HepG2 (cell line): ENCODE results near the gene IL16. TPM values are rescaled to one million over a fixed set of nuclear protein-coding genes. Genes with fewer than 3 reads are reported as not detected.

Source experiments
- ARNT2 ChIP-seq: sonication (generic); formaldehyde crosslinking; IDR thresholded peaks from 2 replicates; pipeline ENCODE4 v1.8.0; 2022; ENCODE audit warnings: mild to moderate bottlenecking, low read depth, missing genetic modification reagents, moderate library complexity
- ATF1 ChIP-seq: IDR thresholded peaks from 2 replicates; pipeline ENCODE4 v1.6.1; 2016; ENCODE audit warnings: mild to moderate bottlenecking, control low read depth
- HNF1A ChIP-seq, 2 experiments: sonication (generic) in 1 of 2; formaldehyde crosslinking in 1 of 2; IDR thresholded peaks; 2 replicates each; pipeline versions ENCODE4 v1.4.0 to v1.6.1; 2016 to 2020; ENCODE audit warnings: borderline replicate concordance in 1 of 2, low read depth in 1 of 2, mild to moderate bottlenecking in 1 of 2, missing genetic modification reagents in 1 of 2
- ISX ChIP-seq: sonication (generic); formaldehyde crosslinking; conservative IDR thresholded peaks from 2 replicates; pipeline ENCODE4 v1.5.0; 2020; ENCODE audit warnings: missing genetic modification reagents
- SETDB1 ChIP-seq: sonication (generic); formaldehyde crosslinking; IDR thresholded peaks from 2 replicates; pipeline ENCODE4 v1.5.1; 2020; ENCODE audit warnings: missing genetic modification reagents, mild to moderate bottlenecking, borderline replicate concordance
- TEAD3 ChIP-seq: optimal IDR thresholded peaks from 2 replicates; pipeline ENCODE3; 2016; ENCODE audit warnings: borderline replicate concordance
- TOE1 ChIP-seq: sonication (generic); formaldehyde crosslinking; IDR thresholded peaks from 2 replicates; pipeline ENCODE4 v1.4.0; 2020; ENCODE audit warnings: mild to moderate bottlenecking, missing genetic modification reagents
- ZNF333 ChIP-seq: sonication (generic); formaldehyde crosslinking; IDR thresholded peaks from 2 replicates; pipeline ENCODE4 v1.4.0; 2020; ENCODE audit warnings: mild to moderate bottlenecking, missing genetic modification reagents, borderline replicate concordance
- ZNF432 ChIP-seq: sonication (generic); formaldehyde crosslinking; IDR thresholded peaks from 2 replicates; pipeline ENCODE4 v1.5.0; 2020; ENCODE audit warnings: missing genetic modification reagents, mild to moderate bottlenecking, borderline replicate concordance
- ZNF557 ChIP-seq: sonication (generic); formaldehyde crosslinking; IDR thresholded peaks from 2 replicates; pipeline ENCODE4 v1.4.0; 2020; ENCODE audit warnings: missing genetic modification reagents
- ZNF780A ChIP-seq: sonication (generic); formaldehyde crosslinking; IDR thresholded peaks from 2 replicates; pipeline ENCODE4 v1.8.0; 2022; ENCODE audit warnings: mild to moderate bottlenecking, missing genetic modification reagents, moderate library complexity
- ZNF891 ChIP-seq: sonication (generic); formaldehyde crosslinking; IDR thresholded peaks from 2 replicates; pipeline ENCODE4 v1.5.0; 2020; ENCODE audit warnings: mild to moderate bottlenecking, missing genetic modification reagents
- polyA plus RNA-seq, 8 experiments: library from polyadenylated mRNA; depleted of rRNA in 3 of 8; stranded (reverse) in 7 of 8; unstranded in 1 of 8; fragments of >200 nt; fragmentation: Illumina TruSeq in 4 of 8; extraction: Trizol in 4 of 8; gene quantifications; 2 replicates each; pipeline versions ENCODE4 v1.2.1 to v1.2.3, GENCODE V29; 2011 to 2016; ENCODE audit warnings: low read depth in 4 of 8, missing spikeins in 1 of 8, mixed read lengths in 1 of 8; ENCODE audit not compliant: insufficient read depth in 1 of 8
- total RNA-seq, 5 experiments: library from RNA; depleted of rRNA; stranded (reverse); fragments of >200 nt; fragmentation: Illumina TruSeq; extraction: Trizol; gene quantifications; 2 replicates each; pipeline ENCODE4 v1.2.3, GENCODE V29; 2016; ENCODE audit warnings: low read depth in 1 of 5
- TF ChIP-seq, protein P1 (sequence below): sonication (generic); formaldehyde crosslinking; IDR thresholded peaks from 2 replicates; pipeline ENCODE4 v1.4.0; 2020; ENCODE audit warnings: missing genetic modification reagents
- TF ChIP-seq, protein P2 (sequence below): sonication (generic); formaldehyde crosslinking; IDR thresholded peaks from 2 replicates; pipeline ENCODE4 v1.8.0; 2022; ENCODE audit warnings: missing genetic modification reagents, mild to moderate bottlenecking, inconsistent platforms, borderline replicate concordance

The IL16 gene
- total and polyA plus RNA-seq, 2 of the 13 experiments (the other 11 are each of a cell fraction or from before 2014, with no cell fraction given), result 0.03 TPM; not detected in 1

GRCh38 chr15:81323944-81324881 is 127.5 kb downstream of the IL16 start, which contains the start of gene STARD5 (continued):
- no peak for TF ChIP-seq TOE1 (CRISPR knock-in tag)
- TF ChIP-seq ZNF432 (CRISPR knock-in tag), result no peak
- TF ChIP-seq SETDB1 (CRISPR knock-in tag), result no peak
- TF ChIP-seq, protein P1, sequence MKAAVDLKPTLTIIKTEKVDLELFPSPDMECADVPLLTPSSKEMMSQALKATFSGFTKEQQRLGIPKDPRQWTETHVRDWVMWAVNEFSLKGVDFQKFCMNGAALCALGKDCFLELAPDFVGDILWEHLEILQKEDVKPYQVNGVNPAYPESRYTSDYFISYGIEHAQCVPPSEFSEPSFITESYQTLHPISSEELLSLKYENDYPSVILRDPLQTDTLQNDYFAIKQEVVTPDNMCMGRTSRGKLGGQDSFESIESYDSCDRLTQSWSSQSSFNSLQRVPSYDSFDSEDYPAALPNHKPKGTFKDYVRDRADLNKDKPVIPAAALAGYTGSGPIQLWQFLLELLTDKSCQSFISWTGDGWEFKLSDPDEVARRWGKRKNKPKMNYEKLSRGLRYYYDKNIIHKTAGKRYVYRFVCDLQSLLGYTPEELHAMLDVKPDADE (CRISPR knock-in tag), result no peak
- TF ChIP-seq TEAD3, result no peak
- TF ChIP-seq ZNF780A (CRISPR knock-in tag), result 0 out of 2 replicates have a peak, but pooled peaks have one; percentile 60
- no peak for TF ChIP-seq HNF1A (IDR thresholded peaks at IDR 0.05; ENCODE audit: low read depth)
- 0 out of 2 replicates have a peak, but pooled peaks have one; percentile 31 for TF ChIP-seq HNF1A (CRISPR knock-in tag; IDR thresholded peaks at IDR 0.05; ENCODE audit: borderline replicate concordance)
- TF ChIP-seq, protein P2, sequence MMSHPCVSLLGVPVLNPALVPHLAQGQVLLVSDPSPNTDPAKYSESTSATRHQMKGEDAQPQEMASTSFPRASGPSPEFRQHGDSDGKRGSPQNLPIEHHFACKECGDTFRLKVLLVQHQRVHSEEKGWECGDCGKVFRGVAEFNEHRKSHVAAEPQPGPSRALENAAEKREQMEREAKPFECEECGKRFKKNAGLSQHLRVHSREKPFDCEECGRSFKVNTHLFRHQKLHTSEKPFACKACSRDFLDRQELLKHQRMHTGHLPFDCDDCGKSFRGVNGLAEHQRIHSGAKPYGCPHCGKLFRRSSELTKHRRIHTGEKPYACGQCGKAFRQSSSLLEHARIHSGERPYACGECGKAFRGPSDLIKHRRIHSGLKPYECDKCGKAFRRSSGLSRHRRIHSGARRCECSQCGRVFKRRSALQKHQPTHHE, result peak; percentile 51; the same call in 1 of the 2 replicates
- TF ChIP-seq ZNF557 (CRISPR knock-in tag), result no peak
- no peak for TF ChIP-seq ZNF891 (CRISPR knock-in tag)
- no peak for TF ChIP-seq ISX (CRISPR knock-in tag)
- peak; percentile 53; the same call in 1 of the 2 replicates for TF ChIP-seq ZNF333 (CRISPR knock-in tag)
- TF ChIP-seq ATF1, result peak; percentile 70
- no peak for TF ChIP-seq ARNT2 (CRISPR knock-in tag)
